Measurements from ENCODE around the gene DNMBP. TPM values are rescaled to one million over a fixed set of nuclear protein-coding genes. Genes with fewer than 3 reads are reported as not detected.

DNMBP gene
- total RNA-seq, 1 donor from 2014 or later = 26.7 TPM

GRCh38 chr10:99976886-99977665 is 32.7 kb downstream of the DNMBP start:
- Histone ChIP-seq H3K9me3 (ENCODE audit: low read depth) (no peaks in the 10 kb centered on the region), H3K4me1 (peaks cover 32% of the 10 kb centered on the region), H3K27me3 (no peaks in the 10 kb centered on the region), H3K79me2 (ENCODE audit: low read depth) (no peaks in the 10 kb centered on the region), H4K20me1 (ENCODE audit: low read depth) (no peaks in the 10 kb centered on the region), H3K4me2 (no peak overlapping the region), H3K36me3 (no peaks in the 10 kb centered on the region), H2AFZ (replicated peaks) (no peak overlapping the region), H3F3A (ENCODE audit: low read depth) (no peaks in the 10 kb centered on the region), H3K4me3 (no peak overlapping the region), H3K27ac (no peak overlapping the region), H3K9ac (no peak overlapping the region)
- Mint-ChIP-seq H3K9me3 (no peaks in the 10 kb centered on the region), H3K27ac (no peak overlapping the region), H3K27me3 (ENCODE audit: insufficient read depth, low read depth) (no peaks in the 10 kb centered on the region), H3K4me1 (peaks cover 22% of the 10 kb centered on the region), H3K4me3 (no peak overlapping the region), H3K36me3 (no peaks in the 10 kb centered on the region)
- TF ChIP-seq, protein P1, sequence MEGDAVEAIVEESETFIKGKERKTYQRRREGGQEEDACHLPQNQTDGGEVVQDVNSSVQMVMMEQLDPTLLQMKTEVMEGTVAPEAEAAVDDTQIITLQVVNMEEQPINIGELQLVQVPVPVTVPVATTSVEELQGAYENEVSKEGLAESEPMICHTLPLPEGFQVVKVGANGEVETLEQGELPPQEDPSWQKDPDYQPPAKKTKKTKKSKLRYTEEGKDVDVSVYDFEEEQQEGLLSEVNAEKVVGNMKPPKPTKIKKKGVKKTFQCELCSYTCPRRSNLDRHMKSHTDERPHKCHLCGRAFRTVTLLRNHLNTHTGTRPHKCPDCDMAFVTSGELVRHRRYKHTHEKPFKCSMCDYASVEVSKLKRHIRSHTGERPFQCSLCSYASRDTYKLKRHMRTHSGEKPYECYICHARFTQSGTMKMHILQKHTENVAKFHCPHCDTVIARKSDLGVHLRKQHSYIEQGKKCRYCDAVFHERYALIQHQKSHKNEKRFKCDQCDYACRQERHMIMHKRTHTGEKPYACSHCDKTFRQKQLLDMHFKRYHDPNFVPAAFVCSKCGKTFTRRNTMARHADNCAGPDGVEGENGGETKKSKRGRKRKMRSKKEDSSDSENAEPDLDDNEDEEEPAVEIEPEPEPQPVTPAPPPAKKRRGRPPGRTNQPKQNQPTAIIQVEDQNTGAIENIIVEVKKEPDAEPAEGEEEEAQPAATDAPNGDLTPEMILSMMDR (IDR thresholded peaks at IDR 0.05) = no peak
- TF ChIP-seq EZH2 (IDR thresholded peaks at IDR 0.05) (no peak), EZH2phosphoT487 (IDR thresholded peaks at IDR 0.05) (no peak)
- DNase-seq (ENCODE audit: low spot score) = no peak

DNA sequence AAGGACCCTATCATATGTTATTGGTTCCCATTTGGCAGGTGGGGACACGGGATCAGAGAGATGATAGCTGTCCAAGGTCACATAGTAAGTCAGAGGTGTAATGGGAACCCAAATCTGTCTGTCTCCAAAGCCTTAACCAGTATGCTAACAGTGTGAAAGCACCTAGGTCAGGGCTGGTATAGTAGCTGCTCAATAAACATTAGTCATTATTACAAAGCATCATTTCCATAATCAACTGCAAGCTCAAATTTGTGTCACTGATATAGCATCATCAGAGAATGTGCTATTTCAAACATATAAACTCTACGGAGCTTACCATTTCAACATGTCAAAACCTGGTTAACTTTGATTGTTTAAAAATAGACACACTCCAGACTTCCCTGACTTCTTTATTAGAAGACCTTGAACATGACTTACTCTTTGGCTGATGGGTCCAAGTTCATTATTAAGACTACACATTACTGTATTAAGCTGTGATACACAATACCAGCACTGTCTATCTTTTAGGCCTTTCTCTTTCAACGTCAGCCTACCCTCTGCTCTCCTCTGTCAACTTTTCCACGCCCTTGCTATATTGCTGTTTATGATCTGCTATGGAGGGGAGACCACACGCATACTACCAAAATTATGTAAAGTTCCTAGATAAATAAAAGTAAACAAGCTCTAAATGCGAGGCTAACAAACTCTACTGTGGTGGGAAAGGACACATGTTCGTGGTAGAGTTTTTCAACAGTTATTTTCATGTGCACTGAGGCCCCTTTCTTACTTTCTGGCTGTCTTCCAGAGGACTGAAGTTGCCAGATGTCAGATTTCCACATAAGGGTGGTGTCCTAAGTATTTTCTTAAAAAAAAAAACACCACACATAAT is 33.6 kb downstream of the DNMBP start:
- Mint-ChIP-seq H3K36me3 (peaks cover 4% of the 10 kb centered on the region), H3K9me3 (no peaks in the 10 kb centered on the region), H3K27me3 (ENCODE audit: insufficient read depth, low read depth) (no peaks in the 10 kb centered on the region), H3K27ac (no peak overlapping the region), H3K4me1 (peaks cover 19% of the 10 kb centered on the region), H3K4me3 (no peak overlapping the region)
- H3K27ac ChIP-seq = no peak overlapping the region
- no peaks in the 10 kb centered on the region for H3K36me3 ChIP-seq
- TF ChIP-seq, protein P1 (IDR thresholded peaks at IDR 0.05) = no peak
- no peak for TF ChIP-seq EZH2 (IDR thresholded peaks at IDR 0.05)
- TF ChIP-seq EZH2phosphoT487 (IDR thresholded peaks at IDR 0.05) = no peak
- no peaks in the 10 kb centered on the region for H3F3A ChIP-seq (ENCODE audit: low read depth)
- no peaks in the 10 kb centered on the region for H3K79me2 ChIP-seq (ENCODE audit: low read depth)
- H3K27me3 ChIP-seq = no peaks in the 10 kb centered on the region
- DNase-seq (ENCODE audit: low spot score) = no peak
- H3K4me2 ChIP-seq = no peak overlapping the region
- no peak overlapping the region for H2AFZ ChIP-seq (replicated peaks)
- H4K20me1 ChIP-seq (ENCODE audit: low read depth) = no peaks in the 10 kb centered on the region
- no peak overlapping the region for H3K4me3 ChIP-seq
- H3K9ac ChIP-seq = no peak overlapping the region
- H3K9me3 ChIP-seq (ENCODE audit: low read depth) = no peaks in the 10 kb centered on the region
- peaks cover 32% of the 10 kb centered on the region for H3K4me1 ChIP-seq

GRCh38 chr10:99975106-99975829 is 34.5 kb downstream of the DNMBP start:
- H3K4me3 ChIP-seq = no peak overlapping the region
- no peaks in the 10 kb centered on the region for H3K36me3 ChIP-seq
- H3K4me1 Mint-ChIP-seq = peaks cover 16% of the 10 kb centered on the region
- DNase-seq (ENCODE audit: low spot score) = no peak
- H3K9me3 ChIP-seq (ENCODE audit: low read depth) = no peaks in the 10 kb centered on the region
- H4K20me1 ChIP-seq (ENCODE audit: low read depth) = no peaks in the 10 kb centered on the region
- no peak overlapping the region for H2AFZ ChIP-seq (replicated peaks)
- no peak overlapping the region for H3K27ac ChIP-seq
- H3K9me3 Mint-ChIP-seq = no peaks in the 10 kb centered on the region
- H3K79me2 ChIP-seq (ENCODE audit: low read depth) = no peaks in the 10 kb centered on the region
- no peak overlapping the region for H3K9ac ChIP-seq
- H3K4me2 ChIP-seq = no peak overlapping the region
- no peaks in the 10 kb centered on the region for H3K27me3 Mint-ChIP-seq (ENCODE audit: insufficient read depth, low read depth)
- no peak overlapping the region for H3K27ac Mint-ChIP-seq
- H3K4me3 Mint-ChIP-seq = no peak overlapping the region
- no peaks in the 10 kb centered on the region for H3K27me3 ChIP-seq
- TF ChIP-seq EZH2phosphoT487 (IDR thresholded peaks at IDR 0.05) = no peak
- no peak for TF ChIP-seq EZH2 (IDR thresholded peaks at IDR 0.05)
- TF ChIP-seq, protein P1 (IDR thresholded peaks at IDR 0.05) = no peak
- H3K4me1 ChIP-seq = peaks cover 32% of the 10 kb centered on the region
- peaks cover 10% of the 10 kb centered on the region for H3K36me3 Mint-ChIP-seq
- no peaks in the 10 kb centered on the region for H3F3A ChIP-seq (ENCODE audit: low read depth)

Measured in neural progenitor cell (in vitro differentiated cells).